CD14-positive monocyte (primary cell): ENCODE measurements around the gene SPRTN. TPM values are rescaled to one million over a fixed set of nuclear protein-coding genes. Genes with fewer than 3 reads are reported as not detected.

Experiments
- DNase-seq, 3 donors: peaks; one replicate each; pipeline ENCODE4 v3.0.0-alpha.2; 2011 to 2022
- H2AFZ ChIP-seq: 2 replicates; pipeline ENCODE4 v1.6.0; 2012; ENCODE audit warnings: mild to moderate bottlenecking, low read depth, low read length, inconsistent platforms; ENCODE audit not compliant: insufficient read depth, poor library complexity, severe bottlenecking
- H3K27ac ChIP-seq, 2 donors: 1 replicate in 1 of 2; 2 replicates in 1 of 2; pipeline ENCODE4 v1.5.1; 2012 to 2013; ENCODE audit warnings: low read length in 2 of 2, control low read depth in 1 of 2, inconsistent platforms in 1 of 2, low read depth in 1 of 2, mild to moderate bottlenecking in 1 of 2
- H3K27me3 ChIP-seq, 2 donors: one replicate each; pipeline versions ENCODE4 v1.6.0 to v1.6.1; 2011 to 2013; ENCODE audit warnings: low read length in 2 of 2; ENCODE audit not compliant: control insufficient read depth in 2 of 2, insufficient read depth in 2 of 2
- H3K36me3 ChIP-seq, 2 donors: replicated peaks in 1 of 2; 1 replicate in 1 of 2; 2 replicates in 1 of 2; pipeline versions ENCODE4 v1.5.1 to v1.6.1; 2012 to 2013; ENCODE audit warnings: low read length in 2 of 2, control low read depth in 1 of 2, inconsistent platforms in 1 of 2, mild to moderate bottlenecking in 1 of 2; ENCODE audit not compliant: insufficient read depth in 2 of 2, control insufficient read depth in 1 of 2
- H3K4me1 ChIP-seq, 2 donors: 1 replicate in 1 of 2; 2 replicates in 1 of 2; pipeline versions ENCODE4 v1.5.1 to v1.6.1; 2012 to 2013; ENCODE audit warnings: low read length in 2 of 2, control low read depth in 1 of 2, inconsistent platforms in 1 of 2, mild to moderate bottlenecking in 1 of 2, moderate library complexity in 1 of 2; ENCODE audit not compliant: insufficient read depth in 2 of 2, control insufficient read depth in 1 of 2
- H3K4me2 ChIP-seq: replicated peaks from 2 replicates; pipeline ENCODE3; 2012; ENCODE audit warnings: low read length, moderate library complexity, mild to moderate bottlenecking; ENCODE audit not compliant: poor library complexity, severe bottlenecking; ENCODE audit errors: extremely low read depth
- H3K4me3 ChIP-seq, 3 experiments: fragments of 200-600 bp in 1 of 3; sonication (generic) in 1 of 3; replicated peaks in 1 of 3; 1 replicate in 2 of 3; 2 replicates in 1 of 3; pipeline ENCODE4 v1.5.1; 2011 to 2013; ENCODE audit warnings: low read length in 3 of 3, mild to moderate bottlenecking in 3 of 3, control low read depth in 2 of 3, low read depth in 2 of 3, inconsistent platforms in 1 of 3, moderate library complexity in 1 of 3
- H3K79me2 ChIP-seq: 2 replicates; pipeline ENCODE4 v1.6.0; 2012; ENCODE audit warnings: mild to moderate bottlenecking, control low read depth, inconsistent platforms, low read length, moderate library complexity; ENCODE audit not compliant: insufficient read depth
- H3K9ac ChIP-seq: 2 replicates; pipeline ENCODE4 v1.6.0; 2017; ENCODE audit warnings: low read length, mild to moderate bottlenecking; ENCODE audit not compliant: insufficient read depth, poor library complexity, severe bottlenecking
- H3K9me3 ChIP-seq, 2 donors: replicated peaks in 1 of 2; 1 replicate in 1 of 2; 2 replicates in 1 of 2; pipeline versions ENCODE4 v1.5.1 to v1.6.1; 2012 to 2013; ENCODE audit warnings: low read length in 2 of 2, control low read depth in 1 of 2; ENCODE audit not compliant: control insufficient read depth in 1 of 2, insufficient read depth in 1 of 2
- H4K20me1 ChIP-seq: 2 replicates; pipeline ENCODE4 v1.6.0; 2012; ENCODE audit warnings: mild to moderate bottlenecking, low read length, control low read depth, moderate library complexity; ENCODE audit not compliant: insufficient read depth
- H3K27ac Mint-ChIP-seq, 7 donors: one replicate each; pipeline ENCODE4 v1.8.0; 2020; ENCODE audit warnings: mild to moderate bottlenecking in 7 of 7, mixed read lengths in 7 of 7, moderate library complexity in 6 of 7, inconsistent platforms in 2 of 7
- H3K27me3 Mint-ChIP-seq, 3 donors: one replicate each; pipeline ENCODE4 v1.8.0; 2021 to 2022; ENCODE audit warnings: low read depth in 3 of 3, mild to moderate bottlenecking in 3 of 3, mixed read lengths in 3 of 3, moderate library complexity in 3 of 3, inconsistent platforms in 1 of 3
- H3K36me3 Mint-ChIP-seq, 2 donors: one replicate each; pipeline ENCODE4 v1.8.0; 2020; ENCODE audit warnings: mixed read lengths in 2 of 2, inconsistent platforms in 1 of 2, mild to moderate bottlenecking in 1 of 2
- H3K4me1 Mint-ChIP-seq: one replicate; pipeline ENCODE4 v1.8.0; 2020; ENCODE audit warnings: mild to moderate bottlenecking, mixed read lengths
- H3K4me3 Mint-ChIP-seq, 2 donors: one replicate each; pipeline ENCODE4 v1.8.0; 2020; ENCODE audit warnings: mild to moderate bottlenecking in 2 of 2, mixed read lengths in 2 of 2, moderate library complexity in 1 of 2
- H3K9me3 Mint-ChIP-seq, 7 donors: one replicate each; pipeline ENCODE4 v1.8.0; 2020 to 2022; ENCODE audit warnings: mixed read lengths in 7 of 7, mild to moderate bottlenecking in 6 of 7, moderate library complexity in 6 of 7, inconsistent platforms in 2 of 7
- WGBS: methylation state at CpG from one replicate; pipeline ENCODE4 v1.1.5; 2013; ENCODE audit warnings: missing lambda C conversion rate; ENCODE audit not compliant: insufficient coverage; 5-methylcytosine and 5-hydroxymethylcytosine counted together
- intact Hi-C, 2 donors: fragments of 100-400 bp; cut with micrococcal nuclease; formaldehyde crosslinking; loops; one replicate each; pipeline versions ENCODE4 v1.15.0 to v1.15.1; 2023
- polyA plus RNA-seq, 3 donors: library from polyadenylated mRNA; depleted of rRNA in 1 of 3; unstranded in 2 of 3; stranded (reverse) in 1 of 3; fragments of 300-500 nt in 2 of 3; fragments of >200 nt in 1 of 3; fragmentation: Illumina TruSeq in 2 of 3; gene quantifications; 1 replicate in 2 of 3; 2 replicates in 1 of 3; pipeline ENCODE4 v1.2.3, GENCODE V29; 2012 to 2021
- TF ChIP-seq, protein P1 (sequence below): fragments of 200-600 bp; IDR thresholded peaks from one replicate; pipeline ENCODE4 v1.8.0; 2022; ENCODE audit warnings: antibody characterized with exemption, mild to moderate bottlenecking

The SPRTN gene
- polyA plus RNA-seq, 3 donors, result 4.5 to 9.1 (median 7.8) TPM

- H3K9me3 ChIP-seq, result no peaks in the 10 kb centered on the region
- TF ChIP-seq, protein P1, sequence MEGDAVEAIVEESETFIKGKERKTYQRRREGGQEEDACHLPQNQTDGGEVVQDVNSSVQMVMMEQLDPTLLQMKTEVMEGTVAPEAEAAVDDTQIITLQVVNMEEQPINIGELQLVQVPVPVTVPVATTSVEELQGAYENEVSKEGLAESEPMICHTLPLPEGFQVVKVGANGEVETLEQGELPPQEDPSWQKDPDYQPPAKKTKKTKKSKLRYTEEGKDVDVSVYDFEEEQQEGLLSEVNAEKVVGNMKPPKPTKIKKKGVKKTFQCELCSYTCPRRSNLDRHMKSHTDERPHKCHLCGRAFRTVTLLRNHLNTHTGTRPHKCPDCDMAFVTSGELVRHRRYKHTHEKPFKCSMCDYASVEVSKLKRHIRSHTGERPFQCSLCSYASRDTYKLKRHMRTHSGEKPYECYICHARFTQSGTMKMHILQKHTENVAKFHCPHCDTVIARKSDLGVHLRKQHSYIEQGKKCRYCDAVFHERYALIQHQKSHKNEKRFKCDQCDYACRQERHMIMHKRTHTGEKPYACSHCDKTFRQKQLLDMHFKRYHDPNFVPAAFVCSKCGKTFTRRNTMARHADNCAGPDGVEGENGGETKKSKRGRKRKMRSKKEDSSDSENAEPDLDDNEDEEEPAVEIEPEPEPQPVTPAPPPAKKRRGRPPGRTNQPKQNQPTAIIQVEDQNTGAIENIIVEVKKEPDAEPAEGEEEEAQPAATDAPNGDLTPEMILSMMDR, result no peak
- H3K4me1 Mint-ChIP-seq, result no peaks in the 10 kb centered on the region
- intact Hi-C loops, result no loop called here
- H3K4me3 ChIP-seq, result no peak overlapping the region
- H3K4me3 Mint-ChIP-seq, result no peak overlapping the region
- no peak overlapping the region for H3K27ac ChIP-seq
- H3K9ac ChIP-seq, result no peak overlapping the region
- no peak overlapping the region for H3K4me2 ChIP-seq
- 98% methylated on average over 4 of the region's 4 CpGs for WGBS
- no peaks in the 10 kb centered on the region for H3K27me3 ChIP-seq
- H3K27ac Mint-ChIP-seq, result no peak overlapping the region
- no peaks in the 10 kb centered on the region for H3K9me3 Mint-ChIP-seq
- no peaks in the 10 kb centered on the region for H3K79me2 ChIP-seq
- H3K4me1 ChIP-seq, result no peaks in the 10 kb centered on the region
- no peaks in the 10 kb centered on the region for H3K36me3 Mint-ChIP-seq
- no peaks in the 10 kb centered on the region for H4K20me1 ChIP-seq
- no peak overlapping the region for H2AFZ ChIP-seq
- peaks cover 0 to 2% (median 1%) of the 10 kb centered on the region in 3 donors for H3K27me3 Mint-ChIP-seq
- no peaks in the 10 kb centered on the region for H3K36me3 ChIP-seq
- DNase-seq, result no peak
Observed at GRCh38 chr1:231295938-231296337, 42.2 kb upstream of the SPRTN start.

GRCh38 chr1:231301990-231302389 is 36.1 kb upstream of the SPRTN start:
- no peak overlapping the region for H3K9ac ChIP-seq
- no peaks in the 10 kb centered on the region for H3K4me1 ChIP-seq
- H2AFZ ChIP-seq, result no peak overlapping the region
- H3K4me1 Mint-ChIP-seq, result no peaks in the 10 kb centered on the region
- WGBS, result 100% methylated on average over 2 of the region's 3 CpGs
- TF ChIP-seq, protein P1, result no peak
- intact Hi-C loops, result no loop called here
- H4K20me1 ChIP-seq, result no peaks in the 10 kb centered on the region
- H3K36me3 ChIP-seq, result no peaks in the 10 kb centered on the region
- no peak overlapping the region for H3K27ac Mint-ChIP-seq
- H3K4me3 Mint-ChIP-seq, result no peak overlapping the region
- H3K4me2 ChIP-seq, result no peak overlapping the region
- H3K9me3 ChIP-seq, result no peaks in the 10 kb centered on the region
- no peaks in the 10 kb centered on the region for H3K79me2 ChIP-seq
- no peak overlapping the region for H3K4me3 ChIP-seq
- peaks cover 0 to 3% (median 0%) of the 10 kb centered on the region in 7 donors for H3K9me3 Mint-ChIP-seq
- no peak overlapping the region for H3K27ac ChIP-seq
- no peaks in the 10 kb centered on the region for H3K27me3 ChIP-seq
- H3K27me3 Mint-ChIP-seq, result no peaks in the 10 kb centered on the region
- no peak for DNase-seq
- no peaks in the 10 kb centered on the region for H3K36me3 Mint-ChIP-seq
